ENCODE measurements around the gene RSU1. TPM values are rescaled to one million over a fixed set of nuclear protein-coding genes. Genes with fewer than 3 reads are reported as not detected.

The RSU1 gene
- total RNA-seq, 2 donors from 2014 or later, result 49.1 to 53.1 TPM

- peak overlapping the region; percentile 91 to 93 for H3K4me3 Mint-ChIP-seq
- peaks cover 18% of the 10 kb centered on the region for H3K4me1 Mint-ChIP-seq (ENCODE audit: low read depth)
- H3K27ac Mint-ChIP-seq, result peak overlapping the region; percentile 73
- ATAC-seq (replicated peaks in 1 of 2) (no peak), DNase-seq (no peak)
- H3K36me3 Mint-ChIP-seq (ENCODE audit: insufficient read depth in 2 of 2), result peaks cover 0 to 9% of the 10 kb centered on the region in 2 donors
- H3K27me3 Mint-ChIP-seq (ENCODE audit: low read depth), result no peaks in the 10 kb centered on the region
- peaks cover 2 to 3% of the 10 kb centered on the region in 2 donors for H3K9me3 Mint-ChIP-seq
Measured at GRCh38 chr10:16816830-16817124, 447 bp downstream of the RSU1 start.

- Mint-ChIP-seq H3K36me3 (ENCODE audit: insufficient read depth in 2 of 2) (peaks cover 0 to 9% of the 10 kb centered on the region in 2 donors), H3K4me1 (ENCODE audit: low read depth) (peaks cover 18% of the 10 kb centered on the region), H3K27ac (peak overlapping the region; percentile 87), H3K9me3 (peaks cover 0 to 2% of the 10 kb centered on the region in 2 donors), H3K4me3 (peak overlapping the region; percentile 91 to 93), H3K27me3 (ENCODE audit: low read depth) (no peaks in the 10 kb centered on the region)
- DNase-seq, result no peak
- no peak for ATAC-seq (replicated peaks in 1 of 2)
Measured at GRCh38 chr10:16816171-16816570, 1.1 kb downstream of the RSU1 start.

DNA sequence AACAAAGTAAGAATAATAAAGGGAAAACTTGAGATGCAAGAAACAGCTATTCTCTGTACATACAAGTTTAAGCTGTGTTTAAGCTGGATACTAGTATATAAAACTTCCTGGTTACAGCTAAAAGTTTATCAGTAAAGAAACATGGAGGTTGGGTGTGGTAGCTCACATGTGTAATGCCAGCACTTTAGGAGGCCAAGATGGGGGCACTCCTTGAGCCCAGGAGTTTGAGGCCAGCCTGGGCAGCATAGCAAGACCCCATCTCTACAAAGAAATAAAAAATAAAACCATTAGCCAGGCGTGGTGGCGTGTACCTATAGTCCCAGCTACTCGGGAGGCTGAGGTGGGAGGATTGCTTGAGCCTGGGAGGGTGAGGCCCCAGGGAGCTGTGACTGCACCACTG is 3.2 kb downstream of the RSU1 start:
- H3K36me3 Mint-ChIP-seq (ENCODE audit: insufficient read depth in 2 of 2), result peaks cover 0 to 9% of the 10 kb centered on the region in 2 donors
- no peak overlapping the region for H3K4me3 Mint-ChIP-seq
- DNase-seq, result no peak
- ATAC-seq (replicated peaks in 1 of 2), result no peak
- no peaks in the 10 kb centered on the region for H3K9me3 Mint-ChIP-seq
- peaks cover 25% of the 10 kb centered on the region for H3K4me1 Mint-ChIP-seq (ENCODE audit: low read depth)
- no peaks in the 10 kb centered on the region for H3K27me3 Mint-ChIP-seq (ENCODE audit: low read depth)
- H3K27ac Mint-ChIP-seq, result peak overlapping the region; percentile 15

GRCh38 chr10:16812676-16813075 is 4.5 kb downstream of the RSU1 start:
- no peak for DNase-seq
- Mint-ChIP-seq H3K4me3 (no peak overlapping the region), H3K27ac (peak overlapping the region; percentile 25), H3K27me3 (ENCODE audit: low read depth) (no peaks in the 10 kb centered on the region), H3K9me3 (no peaks in the 10 kb centered on the region), H3K4me1 (ENCODE audit: low read depth) (peaks cover 25% of the 10 kb centered on the region), H3K36me3 (ENCODE audit: insufficient read depth in 2 of 2) (peaks cover 0 to 9% of the 10 kb centered on the region in 2 donors)
- ATAC-seq (replicated peaks in 1 of 2), result no peak

DNA sequence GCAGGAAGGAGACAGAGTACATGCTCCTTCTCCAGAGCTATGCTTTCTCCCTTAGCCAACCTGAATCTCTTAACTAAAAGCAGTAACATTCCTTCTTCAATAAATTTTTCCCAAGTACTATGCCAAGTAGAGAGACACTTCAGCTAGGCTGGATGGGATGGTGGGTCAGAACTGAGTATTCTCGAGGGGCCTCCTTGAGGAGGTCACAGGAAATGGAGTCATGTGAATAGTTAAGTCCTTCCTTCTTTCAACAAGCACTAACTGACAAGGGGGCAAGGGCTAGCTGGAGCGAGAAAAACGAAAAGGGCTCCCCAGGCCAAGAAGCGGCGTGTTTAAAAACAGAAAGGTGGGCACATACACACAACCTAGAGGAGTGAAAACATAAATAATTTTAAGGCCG is 5.5 kb downstream of the RSU1 start:
- H3K27me3 Mint-ChIP-seq (ENCODE audit: low read depth), result no peaks in the 10 kb centered on the region
- no peak overlapping the region for H3K27ac Mint-ChIP-seq
- H3K36me3 Mint-ChIP-seq (ENCODE audit: insufficient read depth in 2 of 2), result peaks cover 0 to 7% of the 10 kb centered on the region in 2 donors
- ATAC-seq (replicated peaks in 1 of 2) (no peak), DNase-seq (no peak)
- no peaks in the 10 kb centered on the region for H3K9me3 Mint-ChIP-seq
- peaks cover 25% of the 10 kb centered on the region for H3K4me1 Mint-ChIP-seq (ENCODE audit: low read depth)
- H3K4me3 Mint-ChIP-seq, result no peak overlapping the region

GRCh38 chr10:16811292-16811691 is 5.9 kb downstream of the RSU1 start:
- DNase-seq (no peak), ATAC-seq (replicated peaks in 1 of 2) (no peak)
- Mint-ChIP-seq H3K36me3 (ENCODE audit: insufficient read depth in 2 of 2) (peaks cover 0 to 7% of the 10 kb centered on the region in 2 donors), H3K4me1 (ENCODE audit: low read depth) (peaks cover 22% of the 10 kb centered on the region), H3K27ac (no peak overlapping the region), H3K27me3 (ENCODE audit: low read depth) (no peaks in the 10 kb centered on the region), H3K9me3 (no peaks in the 10 kb centered on the region), H3K4me3 (no peak overlapping the region)

DNA sequence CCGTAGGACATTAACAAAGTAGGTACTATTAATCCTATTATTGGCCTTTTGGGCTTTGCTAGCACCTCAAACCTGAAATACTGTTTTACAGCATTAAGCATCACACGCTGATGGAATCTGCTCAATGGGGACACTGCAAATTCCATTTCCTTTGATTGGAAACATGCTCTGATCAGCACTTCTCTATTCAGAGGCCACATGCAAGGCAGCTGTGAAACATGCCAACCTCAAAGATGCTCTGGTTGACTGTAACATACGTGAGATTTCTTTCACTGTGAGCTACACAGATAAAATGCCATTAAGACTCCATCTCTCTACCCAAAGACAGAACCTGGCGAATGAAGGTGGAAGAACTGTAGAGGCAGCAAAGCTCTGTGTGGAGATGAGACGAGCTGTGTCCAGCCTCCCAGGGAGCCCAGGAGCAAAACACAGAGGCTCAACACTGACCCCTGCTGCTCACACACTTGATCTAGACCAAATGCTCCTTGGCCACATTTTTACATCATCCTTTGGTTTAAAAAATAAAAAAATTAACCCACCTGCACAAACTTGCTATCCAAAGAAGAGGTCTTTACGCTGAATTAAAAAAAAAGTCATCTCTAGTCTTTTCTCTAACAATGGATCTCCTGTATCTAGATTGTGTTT is 8.0 kb downstream of the RSU1 start:
- H3K27me3 Mint-ChIP-seq (ENCODE audit: low read depth), result no peaks in the 10 kb centered on the region
- H3K27ac Mint-ChIP-seq, result no peak overlapping the region
- peaks cover 7% of the 10 kb centered on the region for H3K4me1 Mint-ChIP-seq (ENCODE audit: low read depth)
- H3K36me3 Mint-ChIP-seq (ENCODE audit: insufficient read depth in 2 of 2), result peaks cover 0 to 5% of the 10 kb centered on the region in 2 donors
- no peak overlapping the region for H3K4me3 Mint-ChIP-seq
- no peaks in the 10 kb centered on the region for H3K9me3 Mint-ChIP-seq
- peak; percentile 80 to 91 for ATAC-seq (replicated peaks in 1 of 2)
- peak; percentile 61 to 71 for DNase-seq

GRCh38 chr10:16804123-16804522 is 13.1 kb downstream of the RSU1 start:
- Mint-ChIP-seq H3K36me3 (ENCODE audit: insufficient read depth in 2 of 2) (peaks cover 0 to 4% of the 10 kb centered on the region in 2 donors), H3K9me3 (no peaks in the 10 kb centered on the region), H3K27ac (no peak overlapping the region), H3K4me1 (ENCODE audit: low read depth) (peaks cover 12% of the 10 kb centered on the region), H3K4me3 (no peak overlapping the region), H3K27me3 (ENCODE audit: low read depth) (no peaks in the 10 kb centered on the region)
- ATAC-seq (replicated peaks in 1 of 2) (no peak), DNase-seq (no peak)

GRCh38 chr10:16803464-16803863 is 13.8 kb downstream of the RSU1 start:
- Mint-ChIP-seq H3K9me3 (no peaks in the 10 kb centered on the region), H3K27me3 (ENCODE audit: low read depth) (no peaks in the 10 kb centered on the region), H3K4me1 (ENCODE audit: low read depth) (peaks cover 17% of the 10 kb centered on the region), H3K36me3 (ENCODE audit: insufficient read depth in 2 of 2) (peaks cover 2 to 4% of the 10 kb centered on the region in 2 donors), H3K4me3 (no peak overlapping the region), H3K27ac (peak overlapping the region; percentile 12)
- ATAC-seq (replicated peaks in 1 of 2) (no peak), DNase-seq (no peak)

DNA sequence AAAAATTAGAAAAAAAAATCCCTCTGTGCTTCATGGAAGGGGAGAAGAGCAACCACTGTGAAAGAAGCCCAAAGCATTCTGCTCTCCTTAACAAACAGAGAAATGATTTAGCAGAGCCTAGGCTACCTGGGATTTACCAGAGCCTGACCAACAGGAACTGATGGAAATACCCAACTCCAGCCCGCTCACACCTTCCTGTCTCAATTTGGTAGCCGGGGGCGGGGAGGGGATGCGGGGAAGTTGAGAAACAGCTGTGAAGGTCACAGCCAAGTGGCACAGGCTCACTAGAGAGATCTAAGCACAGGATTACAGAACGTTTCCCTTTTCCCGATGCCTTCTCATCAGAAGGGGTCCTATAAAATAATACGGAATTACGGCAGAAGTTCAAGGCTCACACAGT is 17.6 kb downstream of the RSU1 start:
- Mint-ChIP-seq H3K27ac (peak overlapping the region; percentile 71), H3K27me3 (ENCODE audit: low read depth) (no peaks in the 10 kb centered on the region), H3K4me3 (peak overlapping the region in 1 of 2 donors; percentile 75), H3K9me3 (no peaks in the 10 kb centered on the region), H3K36me3 (ENCODE audit: insufficient read depth in 2 of 2) (peaks cover 8 to 9% of the 10 kb centered on the region in 2 donors), H3K4me1 (ENCODE audit: low read depth) (peaks cover 31% of the 10 kb centered on the region)
- DNase-seq (peak; percentile 28 to 53), ATAC-seq (replicated peaks in 1 of 2) (peak; percentile 32 to 73)

GRCh38 chr10:16798571-16798970 is 18.7 kb downstream of the RSU1 start:
- no peak for ATAC-seq (replicated peaks in 1 of 2)
- DNase-seq, result no peak
- H3K27ac Mint-ChIP-seq, result peak overlapping the region; percentile 26
- H3K9me3 Mint-ChIP-seq, result no peaks in the 10 kb centered on the region
- H3K36me3 Mint-ChIP-seq (ENCODE audit: insufficient read depth in 2 of 2), result peaks cover 6 to 15% of the 10 kb centered on the region in 2 donors
- no peak overlapping the region for H3K4me3 Mint-ChIP-seq
- H3K27me3 Mint-ChIP-seq (ENCODE audit: low read depth), result no peaks in the 10 kb centered on the region
- H3K4me1 Mint-ChIP-seq (ENCODE audit: low read depth), result peaks cover 31% of the 10 kb centered on the region

DNA sequence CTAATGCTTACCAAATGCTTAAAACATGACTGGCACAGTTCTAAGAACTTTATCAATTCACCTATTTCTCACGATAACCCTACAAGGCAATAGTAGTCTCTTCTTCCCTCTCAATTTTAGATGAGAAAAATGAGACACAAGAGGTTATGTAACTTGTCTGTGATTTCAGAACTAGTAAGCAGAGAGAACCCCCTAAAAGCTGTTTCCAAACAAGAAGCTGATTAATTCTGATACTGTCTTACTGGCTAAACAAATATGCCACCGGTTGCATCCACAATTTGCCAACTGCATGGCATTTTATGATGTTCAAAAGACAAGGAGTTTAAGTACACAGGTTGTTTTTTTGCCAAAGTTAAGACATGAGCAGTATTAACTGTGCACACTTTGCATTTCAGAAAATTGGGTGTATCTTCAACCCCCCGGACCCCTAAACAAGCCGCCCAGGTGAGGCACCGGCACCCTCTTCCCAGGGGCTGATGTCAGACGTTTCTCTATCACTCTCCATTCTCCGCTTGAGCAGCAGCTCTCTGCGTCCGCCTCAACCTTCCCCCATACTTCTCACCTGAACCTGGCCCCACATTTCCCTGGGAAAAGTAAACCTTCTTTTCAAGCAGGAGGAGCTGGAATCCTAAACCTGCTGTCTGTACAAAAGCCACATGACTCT is 21.7 kb downstream of the RSU1 start:
- no peak for DNase-seq
- Mint-ChIP-seq H3K4me3 (no peak overlapping the region), H3K4me1 (ENCODE audit: low read depth) (peaks cover 31% of the 10 kb centered on the region), H3K27me3 (ENCODE audit: low read depth) (no peaks in the 10 kb centered on the region), H3K27ac (no peak overlapping the region), H3K36me3 (ENCODE audit: insufficient read depth in 2 of 2) (peaks cover 9 to 18% of the 10 kb centered on the region in 2 donors), H3K9me3 (peaks cover 0 to 3% of the 10 kb centered on the region in 2 donors)
- ATAC-seq (replicated peaks in 1 of 2), result peak in 1 of 2 donors; percentile 62

- Mint-ChIP-seq H3K27me3 (ENCODE audit: low read depth) (no peaks in the 10 kb centered on the region), H3K4me1 (ENCODE audit: low read depth) (peaks cover 23% of the 10 kb centered on the region), H3K9me3 (peaks cover 0 to 3% of the 10 kb centered on the region in 2 donors), H3K36me3 (ENCODE audit: insufficient read depth in 2 of 2) (peaks cover 9 to 18% of the 10 kb centered on the region in 2 donors), H3K27ac (no peak overlapping the region), H3K4me3 (no peak overlapping the region)
- ATAC-seq (replicated peaks in 1 of 2) (no peak), DNase-seq (no peak)
Measured at GRCh38 chr10:16794005-16794404, 23.2 kb downstream of the RSU1 start.

All from activated T-cell treated with anti-CD3 and anti-CD28 coated beads, Interleukin-2, amount 50 U/mL, for 72 hours (primary cell).